ENCODE measurements around the gene RAPGEF4. TPM values are rescaled to one million over a fixed set of nuclear protein-coding genes. Genes with fewer than 3 reads are reported as not detected.

Gene RAPGEF4
- total RNA-seq, 1 experiment from 2014 or later, result 0.98 TPM

- no TSS peak for BruUV-seq (replicated peaks)
- TF ChIP-seq CTCF (IDR thresholded peaks at IDR 0.05; ENCODE audit: insufficient read depth in 1 of 2, low read depth in 1 of 2, low read length in 1 of 2, severe bottlenecking in 1 of 2, unreplicated experiment in 1 of 2), result no peak
- intact Hi-C loops (cut with micrococcal nuclease; ENCODE audit: unreplicated experiment), result no loop called here
These were observed 239.1 kb downstream of the RAPGEF4 start for GRCh38 chr2:172974762-172975161.

GRCh38 chr2:172976116-172976515, 240.5 kb downstream of the RAPGEF4 start:
- CTCF ChIA-PET, result no interaction called here
- BruUV-seq (replicated peaks), result no TSS peak
- H3K4me3 ChIP-seq (ENCODE audit: low read depth, low read length), result no peak overlapping the region
- no peak for DNase-seq
- H3K36me3 ChIP-seq (ENCODE audit: control insufficient read depth, insufficient read depth, low read length), result no peaks in the 10 kb centered on the region
- H3K4me3 Mint-ChIP-seq (ENCODE audit: unreplicated experiment), result no peak overlapping the region
- peaks cover 7% of the 10 kb centered on the region for H3K4me1 Mint-ChIP-seq (ENCODE audit: low read depth, unreplicated experiment)
- H3K27me3 Mint-ChIP-seq (ENCODE audit: insufficient read depth, unreplicated experiment), result no peaks in the 10 kb centered on the region
- H3K9me3 ChIP-seq, result no peaks in the 10 kb centered on the region
- H3K9me3 Mint-ChIP-seq (ENCODE audit: unreplicated experiment), result no peaks in the 10 kb centered on the region
- intact Hi-C loops (cut with micrococcal nuclease; ENCODE audit: unreplicated experiment), result no loop called here
- H3K36me3 Mint-ChIP-seq (ENCODE audit: insufficient read depth, unreplicated experiment), result no peaks in the 10 kb centered on the region
- POLR2A ChIA-PET, result no interaction called here
- 0 out of 2 replicates have a peak, but pooled peaks cover 3% of the 10 kb centered on the region for H3K4me1 ChIP-seq
- H3K27me3 ChIP-seq (replicated peaks; ENCODE audit: control insufficient read depth, insufficient read depth, low read length), result no peaks in the 10 kb centered on the region
- H3K27ac Mint-ChIP-seq (ENCODE audit: unreplicated experiment), result peak overlapping the region; percentile 17
- no peak for TF ChIP-seq CTCF (IDR thresholded peaks at IDR 0.05; ENCODE audit: insufficient read depth in 1 of 2, low read depth in 1 of 2, low read length in 1 of 2, severe bottlenecking in 1 of 2, unreplicated experiment in 1 of 2)

More at GRCh38 chr2:172974762-172975161, 239.1 kb downstream of the RAPGEF4 start:
- no peak overlapping the region for H3K4me3 Mint-ChIP-seq (ENCODE audit: unreplicated experiment)
- no peaks in the 10 kb centered on the region for H3K27me3 Mint-ChIP-seq (ENCODE audit: insufficient read depth, unreplicated experiment)
- H3K36me3 Mint-ChIP-seq (ENCODE audit: insufficient read depth, unreplicated experiment), result no peaks in the 10 kb centered on the region
- ChIA-PET CTCF (no interaction called here), POLR2A (no interaction called here)
- no peaks in the 10 kb centered on the region for H3K27me3 ChIP-seq (replicated peaks; ENCODE audit: control insufficient read depth, insufficient read depth, low read length)
- no peaks in the 10 kb centered on the region for H3K36me3 ChIP-seq (ENCODE audit: control insufficient read depth, insufficient read depth, low read length)
- no peak for DNase-seq
- no peak overlapping the region for H3K27ac Mint-ChIP-seq (ENCODE audit: unreplicated experiment)
- peaks cover 7% of the 10 kb centered on the region for H3K4me1 Mint-ChIP-seq (ENCODE audit: low read depth, unreplicated experiment)
- H3K4me3 ChIP-seq (ENCODE audit: low read depth, low read length), result no peak overlapping the region
- no peaks in the 10 kb centered on the region for H3K9me3 ChIP-seq
- H3K9me3 Mint-ChIP-seq (ENCODE audit: unreplicated experiment), result no peaks in the 10 kb centered on the region
- H3K4me1 ChIP-seq, result 0 out of 2 replicates have a peak, but pooled peaks cover 3% of the 10 kb centered on the region

GRCh38 chr2:172976816-172977215, 241.2 kb downstream of the RAPGEF4 start:
- Mint-ChIP-seq H3K9me3 (ENCODE audit: unreplicated experiment) (no peaks in the 10 kb centered on the region), H3K4me1 (ENCODE audit: low read depth, unreplicated experiment) (peaks cover 7% of the 10 kb centered on the region), H3K27ac (ENCODE audit: unreplicated experiment) (no peak overlapping the region), H3K27me3 (ENCODE audit: insufficient read depth, unreplicated experiment) (no peaks in the 10 kb centered on the region), H3K36me3 (ENCODE audit: insufficient read depth, unreplicated experiment) (no peaks in the 10 kb centered on the region), H3K4me3 (ENCODE audit: unreplicated experiment) (no peak overlapping the region)
- Histone ChIP-seq H3K9me3 (no peaks in the 10 kb centered on the region), H3K27me3 (replicated peaks; ENCODE audit: control insufficient read depth, insufficient read depth, low read length) (no peaks in the 10 kb centered on the region), H3K4me3 (ENCODE audit: low read depth, low read length) (no peak overlapping the region), H3K4me1 (0 out of 2 replicates have a peak, but pooled peaks cover 3% of the 10 kb centered on the region), H3K36me3 (ENCODE audit: control insufficient read depth, insufficient read depth, low read length) (no peaks in the 10 kb centered on the region)
- BruUV-seq (replicated peaks), result no TSS peak
- ChIA-PET CTCF (no interaction called here), POLR2A (no interaction called here)
- no peak for DNase-seq
- no peak for TF ChIP-seq CTCF (IDR thresholded peaks at IDR 0.05; ENCODE audit: insufficient read depth in 1 of 2, low read depth in 1 of 2, low read length in 1 of 2, severe bottlenecking in 1 of 2, unreplicated experiment in 1 of 2)
- intact Hi-C loops (cut with micrococcal nuclease; ENCODE audit: unreplicated experiment), result loop anchor here (1.0 kb wide), 1 partner anchor 45 kb away; no protein-coding TSS in a partner anchor
